Measurements from ENCODE around the gene INPP4A.

Gene INPP4A

GRCh38 chr2:98463551-98463971, 18.9 kb downstream of the INPP4A start:
- H3K27ac ChIP-seq, result no peak overlapping the region
- TF ChIP-seq, protein P1, sequence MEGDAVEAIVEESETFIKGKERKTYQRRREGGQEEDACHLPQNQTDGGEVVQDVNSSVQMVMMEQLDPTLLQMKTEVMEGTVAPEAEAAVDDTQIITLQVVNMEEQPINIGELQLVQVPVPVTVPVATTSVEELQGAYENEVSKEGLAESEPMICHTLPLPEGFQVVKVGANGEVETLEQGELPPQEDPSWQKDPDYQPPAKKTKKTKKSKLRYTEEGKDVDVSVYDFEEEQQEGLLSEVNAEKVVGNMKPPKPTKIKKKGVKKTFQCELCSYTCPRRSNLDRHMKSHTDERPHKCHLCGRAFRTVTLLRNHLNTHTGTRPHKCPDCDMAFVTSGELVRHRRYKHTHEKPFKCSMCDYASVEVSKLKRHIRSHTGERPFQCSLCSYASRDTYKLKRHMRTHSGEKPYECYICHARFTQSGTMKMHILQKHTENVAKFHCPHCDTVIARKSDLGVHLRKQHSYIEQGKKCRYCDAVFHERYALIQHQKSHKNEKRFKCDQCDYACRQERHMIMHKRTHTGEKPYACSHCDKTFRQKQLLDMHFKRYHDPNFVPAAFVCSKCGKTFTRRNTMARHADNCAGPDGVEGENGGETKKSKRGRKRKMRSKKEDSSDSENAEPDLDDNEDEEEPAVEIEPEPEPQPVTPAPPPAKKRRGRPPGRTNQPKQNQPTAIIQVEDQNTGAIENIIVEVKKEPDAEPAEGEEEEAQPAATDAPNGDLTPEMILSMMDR (conservative IDR thresholded peaks at IDR 0.05), result no peak

DNA sequence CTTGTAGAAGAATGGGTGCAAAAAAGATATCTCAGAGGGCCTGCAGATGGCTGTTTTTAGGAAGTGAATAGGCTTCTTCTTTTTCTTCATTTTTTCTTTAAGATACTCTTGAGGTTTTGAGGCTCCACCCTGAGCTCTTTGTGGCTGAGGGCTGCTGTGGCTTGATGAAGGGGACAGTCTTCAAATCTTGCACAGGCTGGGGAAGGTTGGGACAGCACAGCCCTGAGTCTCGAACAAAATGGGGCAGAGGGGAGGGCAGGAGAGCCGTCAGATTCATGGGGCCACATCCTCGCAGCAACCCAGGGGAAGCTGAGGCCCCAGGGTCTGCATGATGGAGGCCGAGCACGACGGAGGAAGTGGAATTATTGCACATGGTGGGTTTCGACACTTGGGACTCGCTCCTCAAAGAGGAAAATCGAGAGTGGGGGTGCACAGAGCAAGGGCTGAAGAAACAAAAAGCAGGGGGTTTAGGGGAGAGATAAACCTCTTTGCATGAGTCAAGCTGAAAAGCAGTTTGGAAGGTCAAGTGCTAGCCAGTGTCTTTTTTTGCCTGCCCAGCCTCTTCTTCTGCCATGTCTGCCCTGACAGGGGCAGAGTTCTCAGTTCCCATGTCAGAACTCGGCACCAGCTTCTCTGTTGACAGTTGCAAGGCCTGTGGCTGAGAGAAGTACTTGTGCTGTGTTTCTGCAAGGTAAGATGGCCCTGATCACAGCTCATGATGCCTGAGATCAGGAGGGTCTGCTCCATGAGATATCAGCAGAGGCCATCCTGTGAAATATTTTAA, 19.5 kb downstream of the INPP4A start:
- TF ChIP-seq, protein P1 (conservative IDR thresholded peaks at IDR 0.05), result no peak
- H3K27ac ChIP-seq, result no peak overlapping the region

GRCh38 chr2:98464772-98465310, 20.2 kb downstream of the INPP4A start:
- H3K27ac ChIP-seq, result no peak overlapping the region

GRCh38 chr2:98465456-98466226, 21.0 kb downstream of the INPP4A start:
- TF ChIP-seq, protein P1 (conservative IDR thresholded peaks at IDR 0.05), result no peak
- H3K27ac ChIP-seq, result no peak overlapping the region

More at GRCh38 chr2:98464772-98465310, 20.2 kb downstream of the INPP4A start:
- TF ChIP-seq, protein P1 (conservative IDR thresholded peaks at IDR 0.05), result no peak

DNA sequence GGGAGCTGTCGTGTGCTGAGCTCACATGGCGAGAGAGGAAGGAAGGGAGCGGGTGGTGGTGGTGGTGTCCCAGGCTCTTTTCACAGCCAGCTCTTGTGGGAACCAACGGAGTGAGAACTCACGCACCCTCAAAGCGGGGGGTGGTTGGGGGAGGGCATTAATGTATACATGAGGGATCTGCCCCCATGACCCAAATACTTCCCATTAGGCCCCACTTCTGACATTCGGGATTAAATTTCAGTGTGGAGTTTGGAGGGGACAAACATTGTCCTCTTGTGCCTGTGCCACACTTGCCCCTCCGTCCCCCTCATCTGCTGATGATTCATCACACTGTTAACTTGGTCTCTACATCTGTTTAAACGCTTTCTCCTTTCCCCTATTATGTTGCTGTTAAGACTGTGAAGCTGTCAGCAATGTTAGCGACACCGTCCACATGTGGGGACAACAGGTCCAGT, 22.5 kb downstream of the INPP4A start:
- TF ChIP-seq, protein P1 (conservative IDR thresholded peaks at IDR 0.05), result no peak
- H3K27ac ChIP-seq, result no peak overlapping the region

DNA sequence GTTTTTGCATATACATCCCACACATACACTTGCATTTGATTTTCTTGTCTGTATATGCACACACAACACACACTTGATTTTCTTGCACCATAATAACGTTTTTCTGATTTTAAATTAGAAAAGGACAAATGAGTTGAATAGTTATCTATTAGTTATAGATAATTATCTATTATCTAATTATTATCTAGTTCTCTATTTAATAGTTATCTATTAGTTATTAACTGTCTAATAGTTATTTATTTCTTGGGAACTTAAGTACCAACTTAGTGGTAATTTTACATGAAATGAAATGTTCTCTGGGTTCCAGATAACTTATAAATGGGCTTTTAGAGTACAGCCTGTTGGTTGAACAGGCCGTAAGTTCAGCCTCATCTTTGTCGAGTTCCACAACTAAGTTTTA, 23.0 kb downstream of the INPP4A start:
- TF ChIP-seq, protein P1 (conservative IDR thresholded peaks at IDR 0.05), result no peak
- no peak overlapping the region for H3K27ac ChIP-seq

- TF ChIP-seq, protein P1 (conservative IDR thresholded peaks at IDR 0.05), result no peak
- no peak overlapping the region for H3K27ac ChIP-seq
Observed at GRCh38 chr2:98468621-98469236, 24.1 kb downstream of the INPP4A start.
